ENCODE results near the gene RANBP9. TPM values are rescaled to one million over a fixed set of nuclear protein-coding genes. Genes with fewer than 3 reads are reported as not detected.

Gene RANBP9
- polyA plus RNA-seq, 1 donor = 27.1 TPM

Other genes starting within 250 kb of the RANBP9 start
- 3.0 TPM for gene GFOD1, start 224.2 kb downstream of the RANBP9 start, polyA plus RNA-seq (ENCODE audit: insufficient read length)
- 9.4 TPM for gene SIRT5, start 137.2 kb downstream of the RANBP9 start, polyA plus RNA-seq (ENCODE audit: insufficient read length)
- 59.5 TPM for gene NOL7, start 96.5 kb downstream of the RANBP9 start, polyA plus RNA-seq (ENCODE audit: insufficient read length)
- gene MCUR1, start 102.7 kb upstream of the RANBP9 start, polyA plus RNA-seq (ENCODE audit: insufficient read length) = 27.3 TPM
- gene RNF182, start 213.1 kb upstream of the RANBP9 start, polyA plus RNA-seq (ENCODE audit: insufficient read length) = 0.87 TPM